HCT116 (cell line): ENCODE measurements around the gene CACNB2. TPM values are rescaled to one million over a fixed set of nuclear protein-coding genes. Genes with fewer than 3 reads are reported as not detected.
A peak's percentile ranks its signal among the peaks of the same experiment; 100 is the strongest.

Source experiments
- ATAC-seq: fragments of 200-7000 bp; cut with Tn5 transposase; 2 replicates; pipeline ENCODE4 v1.9.1; 2020; ENCODE audit warnings: mild to moderate bottlenecking, moderate library complexity
- BruUV-seq: library from RNA; stranded (reverse); fragments of 400-500 nt; replicated peaks from 2 replicates; lab custom pipeline; 2021; lab: Mats Ljungman, UMichigan
- CTCF ChIA-PET: fragments of 300-600 bp; sonication (Branson Sonifier 250); formaldehyde crosslinking; loops from one replicate; lab custom pipeline; 2021; ENCODE audit warnings: antibody characterized with exemption; lab: Charles Lee
- POLR2A ChIA-PET: fragments of 300-600, 350-600 bp; sonication (Branson Sonifier 250); formaldehyde crosslinking; loops from one replicate; lab custom pipeline; 2021; ENCODE audit warnings: antibody characterized with exemption; lab: Charles Lee
- RAD21 ChIA-PET, 2 experiments: fragments of 300-600 bp; sonication (Branson Sonifier 250); formaldehyde crosslinking; loops; one replicate each; lab custom pipeline; 2023; ENCODE audit warnings: low total read pairs in 2 of 2; ENCODE audit not compliant: uncharacterized antibody in 2 of 2, unreplicated experiment in 2 of 2, low non-redundant PET in 1 of 2; lab: Charles Lee
- DNase-seq: peaks from one replicate; pipeline ENCODE4 v3.0.0-alpha.2; 2010; ENCODE audit warnings: low read depth, low spot score
- H2AFZ ChIP-seq: fragments of 200-600 bp; shearing (Covaris generic), sonication (generic); 2 replicates; pipeline ENCODE4 v1.6.1; 2017; ENCODE audit warnings: low read depth, mixed run types, mixed read lengths, antibody characterized with exemption, low read length; ENCODE audit not compliant: poor library complexity, severe bottlenecking
- H3K27ac ChIP-seq: 2 replicates; pipeline ENCODE4 v1.5.1; 2012; ENCODE audit warnings: low read depth, low read length
- H3K27me3 ChIP-seq: fragments of 200-600 bp; sonication (generic); 2 replicates; pipeline ENCODE4 v1.6.1; 2016; ENCODE audit warnings: mixed run types, low read length, mixed read lengths; ENCODE audit not compliant: insufficient read depth
- H3K36me3 ChIP-seq, 2 experiments: fragments of 200-500 bp in 1 of 2; fragments of 200-600 bp in 1 of 2; sonication (Bioruptor generic) in 1 of 2; sonication (generic) in 1 of 2; 2 replicates each; pipeline versions ENCODE4 v1.5.1 to v1.6.1; 2014 to 2016; ENCODE audit warnings: low read length in 2 of 2, inconsistent platforms in 1 of 2, mixed read lengths in 1 of 2, mixed run types in 1 of 2; ENCODE audit not compliant: insufficient read depth in 2 of 2, control insufficient read depth in 1 of 2
- H3K4me1 ChIP-seq, 2 experiments: fragments of 200-600 bp in 1 of 2; sonication (generic) in 1 of 2; 2 replicates each; pipeline versions ENCODE4 v1.5.1 to v1.6.1; 2012 to 2017; ENCODE audit warnings: low read length in 2 of 2, inconsistent platforms in 1 of 2, mild to moderate bottlenecking in 1 of 2, mixed read lengths in 1 of 2, mixed run types in 1 of 2, moderate library complexity in 1 of 2; ENCODE audit not compliant: insufficient read depth in 2 of 2, control insufficient read depth in 1 of 2
- H3K4me2 ChIP-seq: fragments of 200-600 bp; sonication (generic); 2 replicates; pipeline ENCODE4 v1.6.1; 2017; ENCODE audit warnings: mixed run types, low read length, mixed read lengths
- H3K4me3 ChIP-seq, 2 experiments: fragments of 200-600 bp in 1 of 2; sonication (generic) in 1 of 2; replicated peaks in 1 of 2; 2 replicates each; pipeline ENCODE4 v1.5.1; 2011 to 2016; ENCODE audit warnings: low read length in 2 of 2, control low read depth in 1 of 2, low read depth in 1 of 2, mild to moderate bottlenecking in 1 of 2, mixed read lengths in 1 of 2, mixed run types in 1 of 2
- H3K79me2 ChIP-seq: fragments of 200-600 bp; sonication (generic); 2 replicates; pipeline ENCODE4 v1.6.1; 2017; ENCODE audit warnings: mild to moderate bottlenecking, mixed run types, low read length, moderate library complexity, mixed read lengths; ENCODE audit not compliant: insufficient read depth
- H3K9ac ChIP-seq: fragments of 200-600 bp; sonication (generic); 2 replicates; pipeline ENCODE4 v1.6.1; 2016; ENCODE audit warnings: low read length, mixed read lengths
- H3K9me2 ChIP-seq: fragments of 200-600 bp; sonication (generic), shearing (Covaris generic); 2 replicates; pipeline ENCODE4 v1.6.1; 2017; ENCODE audit warnings: mixed run types, mild to moderate bottlenecking, moderate library complexity; ENCODE audit not compliant: insufficient read depth
- H3K9me3 ChIP-seq, 2 experiments: fragments of 200-500 bp in 1 of 2; fragments of 200-600 bp in 1 of 2; sonication (Bioruptor generic) in 1 of 2; sonication (generic) in 1 of 2; 2 replicates each; pipeline ENCODE4 v1.6.1; 2014 to 2017; ENCODE audit warnings: low read length in 2 of 2, mixed read lengths in 2 of 2, inconsistent platforms in 1 of 2, low read depth in 1 of 2, mild to moderate bottlenecking in 1 of 2, mixed run types in 1 of 2, moderate library complexity in 1 of 2; ENCODE audit not compliant: control insufficient read depth in 1 of 2, insufficient read depth in 1 of 2
- H4K20me1 ChIP-seq: fragments of 200-600 bp; sonication (generic), shearing (Covaris generic); 2 replicates; pipeline ENCODE4 v1.6.1; 2017; ENCODE audit warnings: mixed run types, mild to moderate bottlenecking, moderate library complexity; ENCODE audit not compliant: insufficient read depth
- CBX3 ChIP-seq: IDR thresholded peaks from 2 replicates; pipeline ENCODE4 v1.6.1; 2012; ENCODE audit warnings: low read depth
- EGR1 ChIP-seq: IDR thresholded peaks from 2 replicates; pipeline ENCODE4 v1.6.1; 2012; ENCODE audit warnings: low read depth
- ELF1 ChIP-seq: IDR thresholded peaks from 2 replicates; pipeline ENCODE4 v1.6.1; 2012; ENCODE audit warnings: low read depth, borderline replicate concordance
- EZH2 ChIP-seq: fragments of 200-600 bp; sonication (generic); IDR thresholded peaks from 2 replicates; pipeline ENCODE4 v1.6.1; 2017; ENCODE audit warnings: antibody characterized with exemption, mixed run types
- POLR2A ChIP-seq: IDR thresholded peaks from 2 replicates; pipeline ENCODE4 v1.7.0; 2011; ENCODE audit warnings: borderline replicate concordance; ENCODE audit not compliant: insufficient read depth, insufficient read length; ENCODE audit errors: extremely low read depth
- RAD21 ChIP-seq: IDR thresholded peaks from 2 replicates; pipeline ENCODE4 v1.6.1; 2012; ENCODE audit warnings: low read depth, mild to moderate bottlenecking
- SIN3A ChIP-seq: IDR thresholded peaks from 2 replicates; pipeline ENCODE4 v1.6.1; 2012; ENCODE audit warnings: low read depth
- SRF ChIP-seq: IDR thresholded peaks from 2 replicates; pipeline ENCODE4 v1.6.1; 2012; ENCODE audit warnings: low read depth
- YY1 ChIP-seq: IDR thresholded peaks from 2 replicates; pipeline ENCODE4 v1.6.1; 2011; ENCODE audit warnings: low read length, low read depth, moderate library complexity, mild to moderate bottlenecking; ENCODE audit not compliant: insufficient replicate concordance; ENCODE audit errors: extremely low read depth
- ZNF274 ChIP-seq: fragments of 200-500 bp; sonication (Bioruptor generic); IDR thresholded peaks from 2 replicates; pipeline ENCODE4 v1.6.1; 2014; ENCODE audit warnings: mild to moderate bottlenecking, low read depth, low read length, inconsistent platforms
- intact Hi-C: fragments of 100-400 bp; cut with micrococcal nuclease; formaldehyde crosslinking; loops from 2 replicates; pipeline ENCODE4 v1.10.0; 2022
- total RNA-seq: library from RNA; stranded (reverse); gene quantifications from one replicate; pipeline ENCODE4 v1.2.1, GENCODE V29; 2021; ENCODE audit not compliant: unreplicated experiment
- TF ChIP-seq, protein P1 (sequence below), 3 experiments: fragments of 200-600 bp in 1 of 3; sonication (generic) in 1 of 3; IDR thresholded peaks in 2 of 3; conservative IDR thresholded peaks in 1 of 3; 2 replicates each; pipeline ENCODE4 v1.5.1; 2012 to 2017; ENCODE audit warnings: low read depth in 2 of 3, low read length in 2 of 3, antibody characterized with exemption in 1 of 3, borderline replicate concordance in 1 of 3, control low read depth in 1 of 3, mild to moderate bottlenecking in 1 of 3, mixed read lengths in 1 of 3, mixed run types in 1 of 3, moderate library complexity in 1 of 3; ENCODE audit not compliant: insufficient read depth in 1 of 3

The CACNB2 gene
- total RNA-seq, 1 experiment from 2014 or later = 0.71 TPM

DNA sequence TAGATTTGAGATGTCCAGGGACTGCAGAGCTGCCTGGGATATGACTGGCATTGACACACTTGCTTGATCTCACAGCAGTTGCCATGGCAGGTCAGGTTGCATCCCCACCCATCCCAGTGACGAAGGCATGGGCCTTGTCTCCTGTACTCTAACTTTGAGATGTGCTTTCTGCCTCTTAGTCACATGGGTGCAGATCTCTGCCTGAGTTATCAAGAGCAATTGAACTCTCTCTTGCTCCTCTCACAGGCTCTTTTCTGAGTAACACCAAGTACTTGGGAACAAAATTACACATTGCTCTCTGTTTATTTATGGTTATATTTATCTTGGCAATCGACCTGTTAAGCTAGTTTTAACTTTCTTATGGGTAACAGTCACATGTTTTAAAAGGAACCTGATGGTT lies 273.8 kb downstream of the CACNB2 start:
- H3K9ac ChIP-seq = no peak overlapping the region
- no peak overlapping the region for H3K27ac ChIP-seq
- H3K27me3 ChIP-seq = no peaks in the 10 kb centered on the region
- intact Hi-C loops = no loop called here
- H3K9me2 ChIP-seq = no peaks in the 10 kb centered on the region
- BruUV-seq = no TSS peak
- no peaks in the 10 kb centered on the region for H3K36me3 ChIP-seq
- no peaks in the 10 kb centered on the region for H3K9me3 ChIP-seq
- H4K20me1 ChIP-seq = no peaks in the 10 kb centered on the region
- ChIA-PET RAD21 (no interaction called here), CTCF (no interaction called here), POLR2A (no interaction called here)
- no peaks in the 10 kb centered on the region for H3K4me1 ChIP-seq
- no peak for ATAC-seq
- H3K4me3 ChIP-seq = no peak overlapping the region
- no peaks in the 10 kb centered on the region for H3K79me2 ChIP-seq
- no peak for DNase-seq
- no peak overlapping the region for H3K4me2 ChIP-seq
- no peak for TF ChIP-seq EGR1
- no peak for TF ChIP-seq YY1
- no peak for TF ChIP-seq CBX3
- TF ChIP-seq ZNF274 = no peak
- TF ChIP-seq POLR2A = no peak
- TF ChIP-seq RAD21 = no peak
- TF ChIP-seq SRF = no peak
- no peak for TF ChIP-seq ELF1
- no peak for TF ChIP-seq SIN3A
- H2AFZ ChIP-seq = no peak overlapping the region

DNA sequence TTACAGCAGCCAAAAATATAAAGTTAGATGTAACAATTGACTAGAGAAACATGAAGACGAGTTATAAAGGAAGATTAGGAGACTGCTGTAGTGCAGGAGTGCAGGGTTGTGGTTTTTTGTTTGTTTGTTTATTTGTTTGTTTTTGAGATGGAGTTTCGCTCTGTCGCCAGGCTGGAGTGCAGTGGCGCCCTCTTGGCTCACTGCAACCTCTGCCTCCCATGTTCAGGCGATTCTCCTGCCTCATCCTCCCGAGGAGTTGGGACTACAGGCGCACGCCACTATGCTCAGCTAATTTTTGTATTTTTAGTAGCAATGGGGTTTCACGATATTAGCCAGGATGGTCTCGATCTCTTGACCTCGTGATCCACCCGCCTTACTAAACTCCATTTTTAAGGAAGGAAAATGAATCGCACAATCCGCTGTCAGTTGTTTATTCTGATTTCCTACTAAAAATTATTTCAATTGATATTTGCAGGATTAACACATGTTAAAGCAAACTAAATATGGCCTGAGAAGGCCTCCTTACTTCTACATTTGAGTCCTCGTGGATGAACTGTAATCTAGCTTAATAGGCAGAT lies 277.8 kb downstream of the CACNB2 start:
- BruUV-seq = no TSS peak
- ATAC-seq (no peak), DNase-seq (no peak)
- Histone ChIP-seq H3K9me2 (no peaks in the 10 kb centered on the region), H3K79me2 (no peaks in the 10 kb centered on the region), H3K4me1 (no peaks in the 10 kb centered on the region), H3K4me3 (no peak overlapping the region), H2AFZ (no peak overlapping the region), H3K27ac (no peak overlapping the region), H4K20me1 (no peaks in the 10 kb centered on the region), H3K9me3 (no peaks in the 10 kb centered on the region), H3K27me3 (no peaks in the 10 kb centered on the region), H3K36me3 (no peaks in the 10 kb centered on the region), H3K9ac (no peak overlapping the region), H3K4me2 (no peak overlapping the region)
- intact Hi-C loops = no loop called here
- ChIA-PET RAD21 (no interaction called here), CTCF (no interaction called here), POLR2A (no interaction called here)
- TF ChIP-seq EGR1 = no peak
- TF ChIP-seq, protein P1, sequence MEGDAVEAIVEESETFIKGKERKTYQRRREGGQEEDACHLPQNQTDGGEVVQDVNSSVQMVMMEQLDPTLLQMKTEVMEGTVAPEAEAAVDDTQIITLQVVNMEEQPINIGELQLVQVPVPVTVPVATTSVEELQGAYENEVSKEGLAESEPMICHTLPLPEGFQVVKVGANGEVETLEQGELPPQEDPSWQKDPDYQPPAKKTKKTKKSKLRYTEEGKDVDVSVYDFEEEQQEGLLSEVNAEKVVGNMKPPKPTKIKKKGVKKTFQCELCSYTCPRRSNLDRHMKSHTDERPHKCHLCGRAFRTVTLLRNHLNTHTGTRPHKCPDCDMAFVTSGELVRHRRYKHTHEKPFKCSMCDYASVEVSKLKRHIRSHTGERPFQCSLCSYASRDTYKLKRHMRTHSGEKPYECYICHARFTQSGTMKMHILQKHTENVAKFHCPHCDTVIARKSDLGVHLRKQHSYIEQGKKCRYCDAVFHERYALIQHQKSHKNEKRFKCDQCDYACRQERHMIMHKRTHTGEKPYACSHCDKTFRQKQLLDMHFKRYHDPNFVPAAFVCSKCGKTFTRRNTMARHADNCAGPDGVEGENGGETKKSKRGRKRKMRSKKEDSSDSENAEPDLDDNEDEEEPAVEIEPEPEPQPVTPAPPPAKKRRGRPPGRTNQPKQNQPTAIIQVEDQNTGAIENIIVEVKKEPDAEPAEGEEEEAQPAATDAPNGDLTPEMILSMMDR (IDR thresholded peaks at IDR 0.05 in 2 of 3, conservative IDR thresholded peaks at IDR 0.05 in 1 of 3; ENCODE audit: borderline replicate concordance in 1 of 3, insufficient read depth in 1 of 3, low read depth in 2 of 3, low read length in 2 of 3) = peak in 2 of 3 experiments; percentile 19 to 23; a peak in 1 of 6 replicates
- no peak for TF ChIP-seq EZH2
